ENCODE data around the gene CCDC57.

CCDC57 gene

DNA sequence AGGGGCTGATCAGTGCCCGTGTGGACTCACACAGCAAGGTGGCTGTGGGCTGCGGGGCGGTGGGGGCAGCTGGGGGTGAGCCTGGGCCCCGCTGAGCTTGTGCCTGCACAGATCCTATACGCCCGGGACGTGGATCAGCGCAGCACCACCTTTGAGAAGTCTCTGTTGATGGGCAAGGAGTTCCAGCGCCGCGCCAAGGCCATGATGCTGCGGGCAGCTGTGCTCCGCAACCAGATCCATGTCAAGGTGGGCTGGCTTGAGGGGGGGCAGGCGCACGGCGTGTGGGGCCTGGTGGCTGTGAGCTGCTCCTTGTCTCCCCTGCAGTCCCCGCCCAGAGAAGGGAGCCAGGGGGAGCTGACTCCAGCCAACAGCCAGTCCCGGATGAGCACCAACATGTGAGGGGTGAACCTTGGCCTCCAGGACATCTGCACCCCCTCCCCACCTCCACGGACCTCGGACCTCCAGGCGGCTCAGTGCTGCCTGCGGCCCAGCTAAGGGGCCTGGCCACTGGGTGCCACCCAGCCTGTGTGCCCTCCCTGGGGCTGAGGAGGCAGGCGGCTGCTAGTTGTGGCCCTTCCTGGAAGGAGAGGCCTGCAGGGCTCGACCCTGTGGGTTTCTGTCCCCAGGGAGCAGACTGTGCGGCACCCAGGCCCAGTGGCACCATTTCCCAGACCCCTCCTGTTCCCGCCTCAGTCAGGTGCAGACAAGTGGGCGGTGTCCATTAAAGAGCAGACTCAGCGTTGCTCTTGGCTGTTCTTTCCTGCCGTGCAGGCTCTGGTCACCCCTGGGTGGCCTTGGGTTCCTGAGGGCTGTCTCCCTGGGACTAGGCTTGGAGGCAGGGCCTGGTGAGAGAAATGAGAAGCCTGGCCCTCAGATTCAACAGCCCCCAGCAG is 155.7 kb downstream of the CCDC57 start:
- no peak for DNase-seq

DNA sequence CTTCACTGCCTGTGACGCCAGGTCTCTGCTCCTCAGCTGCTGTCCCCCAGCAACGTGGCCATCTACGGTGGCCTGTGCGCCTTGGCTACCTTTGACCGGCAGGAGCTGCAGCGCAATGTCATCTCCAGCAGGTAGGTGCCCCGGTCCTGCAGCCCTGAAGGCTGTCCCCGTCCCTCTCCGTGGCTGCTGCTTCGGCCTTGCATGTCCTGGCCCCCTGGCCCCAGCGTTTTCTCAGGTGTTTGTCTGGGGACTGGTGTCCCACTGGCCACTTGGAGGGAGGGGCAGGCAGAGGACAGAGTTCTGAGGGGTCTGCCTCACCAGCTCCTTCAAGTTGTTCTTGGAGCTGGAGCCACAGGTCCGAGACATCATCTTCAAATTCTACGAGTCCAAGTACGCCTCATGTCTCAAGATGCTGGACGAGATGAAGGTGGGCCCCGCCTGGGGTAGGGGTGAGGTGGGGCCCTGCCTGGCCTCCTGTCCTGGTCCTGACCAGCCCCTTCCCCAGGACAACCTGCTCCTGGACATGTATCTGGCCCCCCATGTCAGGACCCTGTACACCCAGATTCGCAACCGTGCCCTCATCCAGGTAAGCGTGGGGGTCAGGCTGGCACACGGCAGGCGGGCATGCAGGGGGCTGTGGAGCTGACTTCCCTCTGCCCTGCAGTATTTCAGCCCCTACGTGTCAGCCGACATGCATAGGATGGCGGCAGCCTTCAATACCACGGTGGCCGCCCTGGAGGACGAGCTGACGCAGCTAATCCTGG is 156.5 kb downstream of the CCDC57 start:
- DNase-seq = no peak

DNA sequence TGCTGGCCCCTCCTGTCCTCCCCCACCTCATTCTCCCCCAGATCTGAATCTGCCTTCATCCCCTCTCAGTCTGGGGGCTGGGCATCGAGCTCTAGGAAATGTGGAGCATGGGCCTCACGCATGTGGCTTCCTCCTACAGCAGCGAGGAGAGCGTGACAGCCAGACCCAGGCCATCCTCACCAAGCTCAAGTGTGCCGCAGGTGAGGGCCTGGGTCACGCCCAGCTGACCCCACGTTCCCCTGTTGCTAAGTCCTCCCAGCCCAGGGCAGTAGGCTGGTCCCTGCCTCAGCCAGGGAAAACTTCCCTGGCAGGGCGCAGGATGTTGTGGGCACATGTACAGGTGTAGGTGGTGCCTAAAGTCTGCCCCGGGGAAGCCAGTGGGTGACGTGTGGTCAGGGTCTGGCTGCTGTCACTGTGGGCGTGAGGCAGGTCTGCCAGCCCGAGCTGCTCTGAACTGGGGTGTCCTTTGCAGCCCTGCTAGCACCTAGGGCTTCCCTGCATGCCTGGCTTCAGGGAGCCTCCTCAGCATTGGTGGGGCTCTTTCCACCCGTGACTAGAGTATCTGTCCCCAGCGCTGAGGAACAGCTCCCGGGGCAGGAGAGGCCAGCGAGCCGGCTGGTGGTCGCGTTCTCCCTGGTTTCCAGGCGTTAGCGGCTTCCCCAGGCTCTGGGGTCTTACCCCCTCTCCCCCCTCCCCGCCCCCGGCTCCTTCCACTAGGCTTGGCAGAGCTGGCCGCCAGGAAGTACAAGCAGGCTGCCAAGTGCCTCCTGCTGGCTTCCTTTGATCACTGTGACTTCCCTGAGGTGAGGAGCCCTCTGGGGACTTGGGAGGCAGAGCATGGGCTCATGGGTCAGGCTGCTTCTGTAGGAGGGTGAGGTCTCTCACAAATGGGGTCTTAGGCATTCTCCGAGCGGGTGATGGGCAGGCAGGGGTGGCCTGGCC is 157.3 kb downstream of the CCDC57 start:
- no peak for DNase-seq

DNA sequence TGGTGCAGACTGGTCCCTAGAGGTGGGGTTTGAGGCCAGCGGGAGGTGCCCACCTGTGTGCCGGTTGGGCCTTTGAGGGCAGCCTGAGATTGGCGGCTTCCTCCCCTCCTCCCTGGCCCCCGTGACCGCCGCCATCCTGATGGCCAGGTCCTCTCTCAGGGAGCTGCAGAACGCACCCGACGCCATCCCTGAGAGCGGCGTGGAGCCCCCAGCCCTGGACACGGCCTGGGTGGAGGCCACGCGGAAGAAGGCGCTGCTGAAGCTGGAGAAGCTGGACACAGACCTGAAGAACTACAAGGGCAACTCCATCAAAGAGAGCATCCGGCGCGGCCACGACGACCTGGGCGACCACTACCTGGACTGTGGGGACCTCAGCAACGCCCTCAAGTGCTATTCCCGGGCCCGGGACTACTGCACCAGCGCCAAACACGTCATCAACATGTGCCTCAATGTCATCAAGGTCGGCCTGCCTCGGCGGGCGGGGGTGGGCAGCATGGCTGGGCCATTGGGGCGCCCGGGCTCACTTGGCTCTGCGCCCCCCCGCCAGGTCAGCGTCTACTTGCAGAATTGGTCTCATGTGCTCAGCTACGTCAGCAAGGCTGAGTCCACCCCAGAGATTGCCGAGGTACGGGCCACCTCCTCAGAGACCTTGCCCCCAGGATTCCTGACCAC is 158.2 kb downstream of the CCDC57 start:
- DNase-seq = no peak

DNA sequence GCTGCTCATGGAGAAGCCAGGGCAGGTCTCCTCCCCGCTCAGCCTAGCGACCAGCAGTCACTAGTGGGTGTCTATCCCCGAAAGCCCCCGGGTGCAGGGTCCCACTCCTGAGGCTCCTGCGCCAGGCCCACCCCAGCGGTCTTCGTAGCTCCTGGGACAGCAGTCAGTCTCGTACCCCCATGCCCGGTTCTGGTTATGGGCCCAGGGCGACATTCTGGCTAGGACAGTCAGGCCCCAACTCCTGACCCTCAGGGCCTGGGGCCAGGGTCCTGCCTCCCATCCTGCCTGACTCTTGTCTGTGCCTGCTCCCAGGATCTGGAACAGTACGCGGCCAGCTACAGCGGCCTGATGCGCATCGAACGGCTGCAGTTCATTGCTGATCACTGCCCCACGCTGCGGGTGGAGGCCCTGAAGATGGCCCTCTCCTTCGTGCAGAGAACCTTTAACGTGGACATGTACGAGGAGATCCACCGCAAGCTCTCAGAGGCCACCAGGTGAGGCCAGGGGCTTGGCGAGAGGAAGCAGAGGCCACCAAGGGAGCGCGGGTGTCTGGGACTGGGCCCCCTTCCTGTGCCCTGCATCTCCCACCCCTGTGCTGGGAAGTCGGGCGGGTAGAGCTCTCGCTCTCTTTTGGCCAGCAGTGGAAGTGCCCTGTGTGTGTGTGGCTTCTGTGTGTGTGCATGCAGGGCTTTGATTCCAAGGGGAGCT is 158.9 kb downstream of the CCDC57 start:
- no peak for DNase-seq

DNA sequence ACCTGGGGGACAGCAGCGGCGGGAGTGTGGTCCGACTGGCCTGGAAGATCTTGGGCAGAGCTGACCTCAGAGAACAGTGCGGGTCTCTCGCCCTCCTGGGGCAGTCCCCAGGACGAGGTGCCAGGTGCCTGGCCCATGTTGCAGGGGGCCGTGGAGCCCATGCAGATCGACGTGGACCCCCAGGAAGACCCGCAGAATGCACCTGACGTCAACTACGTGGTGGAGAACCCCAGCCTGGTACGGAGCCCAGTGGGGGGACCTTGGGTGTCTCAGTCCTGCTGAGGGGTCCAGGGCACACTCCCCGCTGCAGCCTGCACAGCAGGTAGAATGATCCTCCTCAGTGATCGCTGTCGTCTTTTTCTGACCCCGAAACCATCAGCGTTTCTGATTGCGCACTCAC is 159.5 kb downstream of the CCDC57 start:
- no peak for DNase-seq

DNA sequence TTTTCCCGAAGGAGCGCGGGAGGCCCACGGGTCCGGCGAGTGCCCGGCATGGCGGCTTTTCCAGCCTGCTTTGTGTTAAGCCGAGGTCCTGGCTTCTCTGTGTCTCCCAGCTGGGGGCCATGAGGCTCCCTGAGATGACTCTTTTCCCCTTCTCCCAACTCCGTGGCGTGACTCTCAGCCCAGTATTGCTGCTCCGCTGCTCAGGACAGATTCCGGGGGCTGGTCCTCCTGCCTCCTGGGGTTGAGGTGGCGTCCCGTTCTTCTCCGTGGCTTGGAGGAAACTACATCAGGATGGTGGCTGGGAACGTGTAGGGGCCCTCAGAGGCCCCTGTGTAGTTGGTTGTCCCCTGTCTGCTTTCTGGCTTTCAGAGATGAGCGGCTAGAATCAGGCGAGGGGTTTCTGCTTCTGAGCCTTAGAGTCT is 160.0 kb downstream of the CCDC57 start:
- DNase-seq = no peak

DNA sequence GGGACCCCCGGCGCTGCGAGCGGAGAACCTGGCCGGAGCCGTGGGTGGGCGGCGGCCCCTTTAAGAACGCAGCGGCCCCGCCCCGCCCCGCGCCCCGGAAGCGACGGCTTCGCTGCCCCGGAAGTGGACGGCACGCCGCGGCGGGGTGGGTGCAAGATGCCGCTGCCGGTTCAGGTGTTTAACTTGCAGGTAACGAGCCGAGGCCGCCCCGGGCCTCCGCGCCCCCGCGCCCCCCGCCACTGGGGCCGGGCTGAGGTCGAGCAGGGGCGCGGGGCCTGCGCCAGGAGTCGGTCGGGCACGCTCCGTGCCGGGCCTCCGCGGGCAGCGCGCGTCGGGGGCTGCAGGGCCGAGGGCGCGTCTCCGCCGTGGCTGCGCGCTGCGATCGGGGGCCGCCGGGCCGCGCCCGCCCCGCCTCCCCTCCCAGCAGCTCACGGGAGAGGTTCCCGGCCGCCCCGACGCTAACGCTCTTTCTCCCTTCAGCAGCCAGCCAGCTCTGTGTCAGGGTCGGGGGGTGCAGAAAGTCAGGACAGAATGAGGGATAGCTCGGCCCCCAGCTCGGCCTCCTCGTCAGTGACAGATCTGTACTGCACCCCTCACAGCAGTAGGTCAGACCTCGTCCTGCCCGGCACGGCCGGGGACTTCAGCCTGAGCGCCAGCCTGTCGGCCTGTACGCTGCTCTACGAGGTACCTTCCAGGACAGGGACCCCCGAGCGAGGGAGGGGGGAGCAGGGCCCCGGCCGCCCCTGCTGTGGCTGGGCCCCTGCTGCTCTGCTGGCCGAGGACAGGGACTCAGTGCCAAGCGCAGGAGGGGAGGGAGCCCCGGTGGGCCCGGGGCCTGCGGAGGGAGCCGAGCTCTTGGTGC is 160.6 kb downstream of the CCDC57 start, which contains the start of the genes GPS1 and RFNG:
GPS1 (plus strand) TSS at position 123 of the 862 bp plus-strand sequence; CDS start at position 157, 34 bp downstream.
RFNG (minus strand) TSS at position 36 of the 862 bp plus-strand sequence. CDS start 45 bp downstream, outside the sequence.
- DNase-seq = peak; percentile 48
